Mucosa of descending colon (tissue), 3 donors: ENCODE results near the gene WFDC12. TPM values are rescaled to one million over a fixed set of nuclear protein-coding genes. Genes with fewer than 3 reads are reported as not detected.
"Not testable (repeated sequence)": the region's sequence is repeated elsewhere in the genome, so short reads cannot be mapped to it uniquely, and the experiment has no call there.

Source experiments
- ATAC-seq: fragments of 200-7000 bp; cut with Tn5 transposase; one replicate; pipeline ENCODE4 v1.9.1; 2020; ENCODE audit warnings: mild to moderate bottlenecking, moderate library complexity
- DNase-seq, 3 donors: peaks; one replicate each; pipeline ENCODE4 v3.0.0-alpha.2; 2020
- H3K36me3 ChIP-seq: fragments of 200-600 bp; one replicate; pipeline ENCODE4 v1.8.0; 2021; ENCODE audit warnings: low read depth, mild to moderate bottlenecking
- H3K4me1 ChIP-seq: fragments of 200-600 bp; one replicate; pipeline ENCODE4 v1.8.0; 2021; ENCODE audit warnings: low read depth, mild to moderate bottlenecking
- H3K4me3 ChIP-seq: fragments of 200-600 bp; one replicate; pipeline ENCODE4 v1.8.0; 2021; ENCODE audit warnings: mild to moderate bottlenecking
- H3K9me3 ChIP-seq: fragments of 200-600 bp; one replicate; pipeline ENCODE4 v1.8.0; 2021; ENCODE audit warnings: mild to moderate bottlenecking
- CTCF ChIP-seq: fragments of 200-600 bp; IDR thresholded peaks from one replicate; pipeline ENCODE4 v1.8.0; 2022; ENCODE audit warnings: antibody characterized with exemption, mild to moderate bottlenecking
- intact Hi-C, 2 donors: fragments of 100-400 bp; cut with DNase I in 1 of 2; cut with micrococcal nuclease in 1 of 2; formaldehyde crosslinking; loops; one replicate each; pipeline versions ENCODE4 v1.11.0 to v1.11.1; 2022; cut with DNase I, micrococcal nuclease
- total RNA-seq, 3 donors: library from RNA; stranded (reverse); fragmentation: NEBNext Ultra II Directional in 2 of 3; extraction: Animal tissue kit (Norgen Biotek cat#: 25700) in 2 of 3; gene quantifications; one replicate each; pipeline versions ENCODE4 v1.2.1 to v1.2.4, GENCODE V29; 2021 to 2023
- donor health status: DM: no; HTN: no; CAD: no; lungs with moderate emphysema.
- donor health status: DM: no; HTN: no; CAD: no.
- donor health status: DM: no; HTN: yes; CAD: no.

WFDC12 gene
- total RNA-seq, 3 donors from 2014 or later = not detected

GRCh38 chr20:45156713-45157112 is 32.4 kb upstream of the WFDC12 start:
- peaks cover 18% of the 10 kb centered on the region for H3K9me3 ChIP-seq
- TF ChIP-seq CTCF = no peak
- DNase-seq (no peak), ATAC-seq (no peak)
- intact Hi-C loops = no loop called here
- H3K4me1 ChIP-seq = peaks cover 4% of the 10 kb centered on the region
- no peak overlapping the region for H3K4me3 ChIP-seq
- H3K36me3 ChIP-seq = no peaks in the 10 kb centered on the region

- DNase-seq, ATAC-seq, intact Hi-C loops, H3K36me3 ChIP-seq, H3K4me1 ChIP-seq, H3K4me3 ChIP-seq: not testable (repeated sequence)
- peaks cover 14% of the 10 kb centered on the region for H3K9me3 ChIP-seq
Observed at GRCh38 chr20:45154794-45155193, 30.5 kb upstream of the WFDC12 start.

- Histone ChIP-seq H3K4me1 (peaks cover 4% of the 10 kb centered on the region), H3K9me3 (peaks cover 8% of the 10 kb centered on the region), H3K36me3 (no peaks in the 10 kb centered on the region), H3K4me3 (no peak overlapping the region)
- ATAC-seq (no peak), DNase-seq (no peak)
- no peak for TF ChIP-seq CTCF
- intact Hi-C loops = no loop called here
Observed at GRCh38 chr20:45154183-45154582, 29.9 kb upstream of the WFDC12 start.

- Histone ChIP-seq H3K9me3 (peaks cover 7% of the 10 kb centered on the region), H3K36me3 (no peaks in the 10 kb centered on the region), H3K4me1 (peaks cover 4% of the 10 kb centered on the region), H3K4me3 (no peak overlapping the region)
- DNase-seq (no peak), ATAC-seq (no peak)
- no peak for TF ChIP-seq CTCF
- intact Hi-C loops = no loop called here
Observed at GRCh38 chr20:45153752-45154151, 29.5 kb upstream of the WFDC12 start.

- H3K36me3 ChIP-seq = no peaks in the 10 kb centered on the region
- H3K9me3 ChIP-seq = peaks cover 7% of the 10 kb centered on the region
- ATAC-seq = no peak
- no peak for TF ChIP-seq CTCF
- intact Hi-C loops = no loop called here
- peaks cover 4% of the 10 kb centered on the region for H3K4me1 ChIP-seq
- H3K4me3 ChIP-seq = no peak overlapping the region
- DNase-seq = no peak
Observed at GRCh38 chr20:45153147-45153546, 28.9 kb upstream of the WFDC12 start.

GRCh38 chr20:45152405-45152804 is 28.1 kb upstream of the WFDC12 start:
- TF ChIP-seq CTCF = no peak
- Histone ChIP-seq H3K36me3 (no peaks in the 10 kb centered on the region), H3K4me3 (no peak overlapping the region), H3K4me1 (peaks cover under 1% of the 10 kb centered on the region), H3K9me3 (peaks cover 7% of the 10 kb centered on the region)
- no peak for ATAC-seq
- no peak for DNase-seq
- intact Hi-C loops = no loop called here
